PC-3 (cell line): ENCODE data around the gene HK1.

ENCODE experiments used
- CTCF ChIP-seq: fragments of 300-600 bp; sonication (generic); conservative IDR thresholded peaks from 2 replicates; pipeline ENCODE4 v1.5.1; 2017; ENCODE audit warnings: antibody characterized with exemption, low read depth, mild to moderate bottlenecking, low read length
- EZH2 ChIP-seq: fragments of 300-600 bp; sonication (generic); IDR thresholded peaks from one replicate; pipeline ENCODE4 v1.6.1; 2017; ENCODE audit warnings: antibody characterized with exemption, mild to moderate bottlenecking, low read length; ENCODE audit not compliant: unreplicated experiment
- EZH2phosphoT487 ChIP-seq: fragments of 300-600 bp; sonication (generic); IDR thresholded peaks from 2 replicates; pipeline ENCODE4 v1.6.1; 2018; ENCODE audit warnings: mild to moderate bottlenecking, antibody characterized with exemption, low read length, borderline replicate concordance

GRCh38 chr10:69377191-69377590 is 98.9 kb downstream of the HK1 start:
- TF ChIP-seq CTCF (no peak), EZH2 (no peak), EZH2phosphoT487 (no peak)
